NCI-H1417 (cell line): ENCODE measurements around the gene ATG2B.

ENCODE experiments used
- DNase-seq, 3 experiments: peaks; one replicate each; lab custom pipeline; 2025; lab: John Stamatoyannopoulos, UW

Gene ATG2B, protein sequence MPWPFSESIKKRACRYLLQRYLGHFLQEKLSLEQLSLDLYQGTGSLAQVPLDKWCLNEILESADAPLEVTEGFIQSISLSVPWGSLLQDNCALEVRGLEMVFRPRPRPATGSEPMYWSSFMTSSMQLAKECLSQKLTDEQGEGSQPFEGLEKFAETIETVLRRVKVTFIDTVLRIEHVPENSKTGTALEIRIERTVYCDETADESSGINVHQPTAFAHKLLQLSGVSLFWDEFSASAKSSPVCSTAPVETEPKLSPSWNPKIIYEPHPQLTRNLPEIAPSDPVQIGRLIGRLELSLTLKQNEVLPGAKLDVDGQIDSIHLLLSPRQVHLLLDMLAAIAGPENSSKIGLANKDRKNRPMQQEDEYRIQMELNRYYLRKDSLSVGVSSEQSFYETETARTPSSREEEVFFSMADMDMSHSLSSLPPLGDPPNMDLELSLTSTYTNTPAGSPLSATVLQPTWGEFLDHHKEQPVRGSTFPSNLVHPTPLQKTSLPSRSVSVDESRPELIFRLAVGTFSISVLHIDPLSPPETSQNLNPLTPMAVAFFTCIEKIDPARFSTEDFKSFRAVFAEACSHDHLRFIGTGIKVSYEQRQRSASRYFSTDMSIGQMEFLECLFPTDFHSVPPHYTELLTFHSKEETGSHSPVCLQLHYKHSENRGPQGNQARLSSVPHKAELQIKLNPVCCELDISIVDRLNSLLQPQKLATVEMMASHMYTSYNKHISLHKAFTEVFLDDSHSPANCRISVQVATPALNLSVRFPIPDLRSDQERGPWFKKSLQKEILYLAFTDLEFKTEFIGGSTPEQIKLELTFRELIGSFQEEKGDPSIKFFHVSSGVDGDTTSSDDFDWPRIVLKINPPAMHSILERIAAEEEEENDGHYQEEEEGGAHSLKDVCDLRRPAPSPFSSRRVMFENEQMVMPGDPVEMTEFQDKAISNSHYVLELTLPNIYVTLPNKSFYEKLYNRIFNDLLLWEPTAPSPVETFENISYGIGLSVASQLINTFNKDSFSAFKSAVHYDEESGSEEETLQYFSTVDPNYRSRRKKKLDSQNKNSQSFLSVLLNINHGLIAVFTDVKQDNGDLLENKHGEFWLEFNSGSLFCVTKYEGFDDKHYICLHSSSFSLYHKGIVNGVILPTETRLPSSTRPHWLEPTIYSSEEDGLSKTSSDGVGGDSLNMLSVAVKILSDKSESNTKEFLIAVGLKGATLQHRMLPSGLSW (N-terminal part only)

DNA sequence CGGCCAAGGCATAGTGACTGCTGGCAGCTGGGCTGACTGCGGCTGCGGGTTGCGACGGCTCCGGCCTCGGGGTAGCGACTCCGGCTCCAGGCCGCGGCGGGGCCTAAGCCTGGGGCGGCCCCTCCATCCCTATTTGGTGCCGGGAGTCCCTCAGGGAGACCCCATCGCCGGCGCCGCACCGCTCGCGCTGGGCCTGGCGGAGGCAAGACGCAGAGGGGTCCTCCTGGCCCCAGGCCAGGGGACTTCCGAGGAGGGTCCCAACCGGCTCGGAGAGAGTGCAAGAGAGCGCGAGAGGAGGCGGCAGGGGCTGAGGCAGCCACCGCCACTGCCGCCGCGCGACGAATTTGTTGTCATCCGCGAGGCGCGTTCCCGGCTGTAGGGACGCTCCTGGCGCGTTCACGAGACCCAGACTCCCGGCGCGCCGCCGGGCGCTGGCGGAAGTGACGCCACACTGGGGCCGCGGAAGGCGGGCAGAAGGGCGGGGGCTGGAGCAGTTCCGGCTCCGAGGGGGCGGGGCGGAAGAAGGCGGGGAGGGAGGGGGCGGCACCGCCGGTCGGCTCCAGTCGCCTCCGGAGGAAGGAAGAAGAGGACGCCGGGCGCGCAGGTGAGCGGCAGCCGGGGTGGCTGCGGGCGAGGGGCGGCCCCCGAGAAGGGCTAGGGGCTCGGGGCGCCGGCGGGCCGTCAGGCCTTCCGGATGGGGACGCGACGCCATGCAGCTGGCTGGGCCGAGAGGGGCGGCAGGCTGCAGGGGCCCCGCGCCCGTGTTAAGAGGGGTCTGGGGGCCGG is at the start of gene ATG2B, which contains the start of gene GSKIP:
Gene ATG2B, minus strand, starts transcription at position 377 of the 786 bp plus-strand sequence. Its CDS starts 365 bp downstream, at position 12.
Gene GSKIP, plus strand, starts transcription at position 562 of the 786 bp plus-strand sequence. CDS start 18,722 bp downstream, outside the sequence.
- peak; percentile 96 to 98 (median 97) for DNase-seq

- DNase-seq = no peak
Observed at GRCh38 chr14:96410119-96410518, 47.0 kb upstream of the ATG2B start.

GRCh38 chr14:96409701-96410100 is 46.6 kb upstream of the ATG2B start:
- no peak for DNase-seq

DNA sequence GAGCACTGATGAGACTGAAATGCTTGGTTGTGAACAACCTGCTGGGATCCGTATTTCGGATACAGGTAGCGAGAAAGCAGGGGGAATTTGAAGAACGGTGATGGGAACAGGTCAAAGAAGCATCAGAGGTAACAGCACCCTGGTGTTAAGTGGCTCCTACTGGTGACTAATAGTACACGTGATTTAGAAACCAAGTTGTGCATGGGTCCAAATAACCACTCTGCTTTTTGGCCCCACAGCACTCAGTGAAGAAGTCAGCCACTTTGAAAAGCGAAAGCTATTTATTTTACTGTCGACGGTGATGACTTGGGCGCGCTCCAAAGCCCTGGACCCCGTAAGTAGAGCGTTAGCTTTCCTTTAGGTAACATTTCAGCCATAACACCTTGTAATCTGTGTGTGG is 45.5 kb upstream of the ATG2B start:
- no peak for DNase-seq

GRCh38 chr14:96407935-96408570 is 44.9 kb upstream of the ATG2B start:
- no peak for DNase-seq

DNA sequence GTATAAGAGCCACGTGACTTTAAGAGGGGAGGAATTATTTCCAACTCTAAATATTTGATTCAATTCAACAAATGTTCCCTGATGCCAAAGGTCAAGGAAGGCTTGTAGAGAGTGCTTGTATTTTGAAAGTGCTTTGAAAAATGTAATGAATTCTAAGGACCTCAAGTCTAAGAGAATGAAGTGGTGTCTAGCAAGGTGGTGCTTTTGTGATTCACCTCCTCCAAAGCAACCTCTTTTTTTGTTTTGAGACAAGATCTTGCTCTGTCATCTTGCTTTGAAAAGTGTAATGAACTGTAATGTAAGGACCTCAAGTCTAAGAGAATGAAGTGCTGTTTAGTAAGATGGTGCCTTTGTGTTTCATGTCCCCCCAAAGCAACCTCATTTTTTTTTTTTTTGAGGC is 42.5 kb upstream of the ATG2B start:
- DNase-seq = no peak

DNA sequence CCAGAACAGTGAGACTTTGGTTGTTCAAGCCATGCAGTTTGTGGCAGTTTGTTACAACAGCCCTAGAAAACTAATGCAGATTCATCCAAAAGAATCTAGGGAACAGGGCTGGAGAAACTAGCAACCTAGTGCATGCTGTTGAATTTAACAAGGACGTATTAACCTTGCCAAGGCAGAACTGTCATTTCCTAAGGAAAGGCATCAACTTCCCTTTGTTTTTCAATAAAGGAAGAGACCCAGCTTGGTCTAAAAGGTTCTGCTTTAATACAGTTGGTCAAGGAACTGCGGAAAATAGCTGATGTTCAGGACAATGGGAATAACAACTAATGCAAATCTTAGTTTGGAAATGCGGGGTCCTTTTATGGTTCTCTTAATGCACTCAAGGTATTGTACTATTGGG is 40.3 kb upstream of the ATG2B start:
- DNase-seq = no peak

- DNase-seq = no peak
Observed at GRCh38 chr14:96400495-96400894, 37.4 kb upstream of the ATG2B start.

DNA sequence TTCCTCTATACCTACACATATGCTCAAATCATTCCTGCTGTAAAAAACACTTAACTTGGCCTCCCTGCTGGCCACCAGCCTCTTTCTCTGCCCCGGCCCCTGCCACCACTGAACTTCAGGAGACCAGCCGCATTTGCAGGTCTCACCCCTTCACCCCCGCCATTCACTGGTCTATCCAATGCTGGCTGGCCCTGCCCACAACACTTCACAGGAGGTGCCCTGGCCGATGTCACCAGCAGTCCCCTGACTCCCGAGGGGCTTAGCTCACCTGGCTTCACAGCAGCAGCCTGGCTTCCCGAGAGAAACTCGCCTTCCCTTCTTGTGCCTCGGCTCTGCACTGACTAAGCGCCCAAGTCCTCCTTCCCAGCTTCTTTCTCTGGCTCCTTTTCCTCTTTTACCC is 36.3 kb upstream of the ATG2B start:
- no peak for DNase-seq

GRCh38 chr14:96398921-96399320 is 35.8 kb upstream of the ATG2B start:
- no peak for DNase-seq

DNA sequence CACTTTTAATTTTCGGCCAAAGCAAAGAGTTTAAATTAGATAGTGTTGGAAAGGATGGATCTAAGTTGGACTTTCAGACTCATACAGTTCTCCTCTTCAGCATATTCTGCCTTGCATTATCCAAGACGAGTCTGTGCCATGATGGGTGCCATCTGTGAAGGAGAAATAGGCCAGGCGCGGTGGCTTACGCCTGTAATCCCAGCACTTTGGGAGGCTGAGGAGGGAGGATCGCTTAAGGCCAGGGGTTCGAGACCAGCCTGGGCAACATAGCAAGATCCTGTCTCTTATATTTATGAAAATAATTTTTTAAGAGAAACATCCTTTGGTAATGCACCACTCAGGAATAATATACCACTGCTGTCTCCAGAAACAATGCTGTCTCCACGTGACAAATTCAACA is 35.3 kb upstream of the ATG2B start:
- DNase-seq = no peak

GRCh38 chr14:96394047-96394815 is 31.1 kb upstream of the ATG2B start:
- no peak for DNase-seq

DNA sequence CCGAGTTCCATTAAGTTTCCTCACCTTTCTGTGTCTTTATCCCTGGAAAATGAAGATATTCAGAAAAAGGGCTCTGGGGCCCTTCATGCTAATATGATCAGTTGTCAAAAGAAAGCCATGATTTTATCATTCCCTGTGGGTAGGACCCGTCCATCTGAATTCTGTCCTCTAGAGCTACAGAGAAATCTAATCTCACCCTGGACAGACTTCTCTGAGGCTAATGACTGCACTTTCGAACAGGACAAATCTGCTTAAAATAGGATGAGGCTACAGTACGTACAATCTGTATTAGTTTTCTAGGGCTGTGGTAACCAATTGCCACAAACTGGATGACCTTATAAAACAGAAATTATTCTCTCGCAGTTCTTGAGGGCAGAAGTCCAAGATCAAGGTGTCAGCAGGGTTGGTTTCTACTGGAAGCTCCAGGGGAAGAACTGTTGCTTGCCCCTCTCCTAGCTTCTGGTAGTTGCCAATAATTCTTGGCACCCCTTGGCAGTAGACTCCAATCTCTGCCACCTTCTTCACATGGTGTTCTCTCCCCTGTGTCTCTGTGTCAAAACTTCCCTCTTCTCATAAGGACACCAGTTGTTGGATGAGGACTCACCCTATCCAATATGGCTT is 30.0 kb upstream of the ATG2B start:
- DNase-seq = no peak

DNA sequence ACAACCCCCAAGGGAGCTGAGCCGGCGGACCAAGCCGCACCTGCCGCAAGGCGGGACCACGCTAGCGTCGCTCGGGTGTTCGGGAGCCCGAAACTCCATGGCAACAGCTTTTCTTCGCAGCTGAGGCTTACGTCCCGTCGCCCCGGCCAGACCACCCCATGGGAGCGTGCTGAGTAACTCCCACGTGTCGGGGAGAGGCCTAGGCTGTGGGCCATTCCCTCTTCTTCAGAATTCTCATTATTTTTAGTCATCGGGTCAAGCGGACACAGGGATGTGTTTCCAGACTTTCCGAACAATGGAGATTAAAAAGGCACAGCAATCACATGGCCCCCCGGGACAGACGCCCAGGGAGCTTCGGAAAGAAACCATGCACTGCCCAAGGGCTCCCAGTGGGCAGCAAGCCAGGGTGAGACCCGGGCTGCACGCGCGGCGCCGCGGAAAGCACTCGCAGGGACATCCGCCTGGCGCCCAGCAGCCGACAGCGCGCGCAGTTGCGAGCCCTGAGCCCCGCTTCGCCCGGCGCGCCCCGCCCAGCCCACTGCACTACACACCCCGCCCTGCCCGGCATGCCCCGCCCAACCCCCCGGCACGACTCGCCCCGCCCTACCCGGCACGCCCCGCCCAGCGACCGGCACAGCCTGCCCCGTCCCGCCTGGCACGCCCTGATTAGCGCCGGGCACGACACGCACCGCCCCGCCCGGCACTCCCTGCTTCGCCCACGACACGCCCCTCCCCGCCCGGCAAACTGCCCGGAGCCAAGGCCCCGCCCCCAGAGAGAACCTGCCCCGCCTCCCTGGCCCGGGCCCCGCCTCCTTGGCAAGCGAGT is 28.4 kb upstream of the ATG2B start:
- peak; percentile 96 to 98 (median 98) for DNase-seq

- DNase-seq = no peak
Observed at GRCh38 chr14:96390965-96391292, 27.8 kb upstream of the ATG2B start.

GRCh38 chr14:96385385-96385784 is 22.2 kb upstream of the ATG2B start:
- no peak for DNase-seq

GRCh38 chr14:96384740-96385139 is 21.6 kb upstream of the ATG2B start:
- DNase-seq = no peak

GRCh38 chr14:96384053-96384452 is 20.9 kb upstream of the ATG2B start:
- DNase-seq = no peak

- DNase-seq = no peak
Observed at GRCh38 chr14:96383445-96383844, 20.3 kb upstream of the ATG2B start.
